HPDE6-E6E7 (cell line): Measurements from ENCODE around the gene RFX6.
A peak's percentile ranks its signal among the peaks of the same experiment; 100 is the strongest.

ENCODE experiments used
- DNase-seq: peaks from one replicate; pipeline ENCODE4 v3.0.0; 2011; ENCODE audit warnings: missing footprints; ENCODE audit errors: extremely low spot score

Gene RFX6

DNA sequence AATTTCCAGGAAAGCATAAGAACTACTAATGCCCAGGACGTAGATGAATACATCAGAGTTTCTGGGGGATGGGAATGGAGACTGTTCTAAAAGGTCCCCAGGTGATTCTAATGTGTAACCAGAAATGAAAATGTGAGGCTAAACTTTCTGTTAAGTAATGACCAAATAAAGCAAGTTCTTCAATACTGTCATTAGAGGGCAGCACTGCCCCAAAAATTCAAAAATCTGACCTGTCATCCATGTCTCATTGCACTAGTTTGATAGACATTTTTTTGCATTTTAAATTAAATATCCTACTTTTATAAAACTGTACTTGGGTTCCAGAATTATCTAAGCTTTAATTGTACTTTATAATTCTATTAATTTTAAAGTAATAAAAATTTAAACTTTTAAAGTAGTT lies 94.9 kb downstream of the RFX6 start:
- DNase-seq: peak; percentile 13

- DNase-seq: no peak
These were observed 96.9 kb downstream of the RFX6 start for GRCh38 chr6:116973976-116974375.

DNA sequence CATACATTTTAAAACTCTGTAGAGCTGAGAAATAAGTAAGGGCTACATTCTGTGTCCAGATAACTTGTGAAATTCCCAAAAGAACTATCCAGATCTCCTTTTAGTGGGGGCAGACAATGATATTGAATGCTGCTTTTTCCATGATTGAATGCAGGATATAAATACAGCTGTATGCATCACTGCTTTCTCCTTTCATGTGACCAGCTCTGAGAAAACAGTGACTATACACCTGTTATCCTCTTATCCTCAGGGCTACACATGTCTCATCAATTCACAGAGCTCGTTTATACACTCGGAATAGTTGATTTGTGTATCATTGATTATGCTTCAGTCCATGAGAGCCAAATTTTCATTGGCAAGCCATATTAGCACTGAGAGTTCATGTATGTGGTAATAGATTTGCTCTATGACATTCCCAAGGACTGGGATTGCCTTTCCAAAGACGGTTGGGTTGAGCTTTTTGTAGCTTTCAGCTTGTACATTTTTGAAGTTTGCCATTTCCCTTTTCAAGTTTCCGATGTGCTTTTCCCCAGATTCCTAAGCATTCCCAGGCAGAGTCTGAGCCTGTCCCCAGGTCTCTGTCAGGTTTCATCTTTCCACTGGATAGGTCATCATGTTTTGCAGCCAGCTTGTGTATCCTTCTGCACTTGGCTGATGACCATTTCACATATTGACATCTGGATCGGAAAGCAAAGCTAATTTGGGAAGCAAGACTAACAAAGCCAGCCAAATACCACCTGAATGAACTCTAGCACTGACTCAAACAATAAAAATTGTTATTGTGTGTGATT lies 97.7 kb downstream of the RFX6 start:
- DNase-seq: no peak

DNA sequence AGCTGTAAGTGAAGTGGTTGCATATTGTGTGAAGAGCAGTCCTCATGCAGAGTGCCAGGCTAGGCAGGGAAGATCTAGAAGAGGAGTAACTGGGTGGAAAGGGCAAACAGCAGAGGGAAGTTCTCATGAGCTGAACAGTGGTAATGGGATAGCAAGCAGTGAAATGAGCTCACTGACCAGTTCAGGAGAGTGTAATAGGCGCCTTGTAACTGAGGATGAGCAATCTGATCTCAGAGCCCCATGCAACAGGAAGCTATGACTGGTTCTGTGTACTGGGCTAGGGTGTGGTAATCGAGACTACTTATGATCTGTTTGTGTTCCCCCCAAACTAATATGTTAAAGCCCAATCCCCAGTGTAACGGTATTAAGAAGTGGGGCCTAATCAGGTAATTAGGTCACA lies 98.6 kb downstream of the RFX6 start:
- DNase-seq: peak; percentile 6

- no peak for DNase-seq
These were observed 102.5 kb downstream of the RFX6 start for GRCh38 chr6:116979560-116979959.
